HepG2 (cell line): ENCODE data around the gene NISCH. TPM values are rescaled to one million over a fixed set of nuclear protein-coding genes. Genes with fewer than 3 reads are reported as not detected.

ENCODE experiments used
- ATAC-seq: fragments of 200-7000 bp; cut with Tn5 transposase; 3 replicates; pipeline ENCODE4 v1.9.1; 2020; ENCODE audit warnings: mild to moderate bottlenecking, moderate library complexity
- BruUV-seq: library from RNA; stranded (reverse); fragments of 400-500 nt; replicated peaks from 2 replicates; lab custom pipeline; 2021; lab: Mats Ljungman, UMichigan
- CTCF ChIA-PET: fragments of 300-600 bp; formaldehyde crosslinking; extraction: SDS; loops from one replicate; lab custom pipeline; 2021; ENCODE audit warnings: low total read pairs, inconsistent platforms, low intra/inter-chr PET ratio; lab: Yijun Ruan, JAX
- POLR2A ChIA-PET: fragments of 350-600 bp; sonication (Branson Sonifier 250); formaldehyde crosslinking; loops from one replicate; lab custom pipeline; 2020; ENCODE audit warnings: antibody characterized with exemption, inconsistent platforms; lab: Yijun Ruan, JAX
- DNase-seq: peaks from one replicate; pipeline ENCODE4 v3.0.0-alpha.2; 2015; ENCODE audit warnings: low spot score
- FAIRE-seq: peaks from 3 replicates; lab custom pipeline; 2011; peaks lifted over from hg19 to GRCh38; lab: Jason Lieb, UNC
- H2AFZ ChIP-seq: one replicate; pipeline ENCODE4 v1.6.1; 2011; ENCODE audit warnings: low read length, inconsistent platforms
- H3K27ac ChIP-seq: fragments of 300-600 bp; 3 replicates; pipeline ENCODE4 v1.8.0; 2011; ENCODE audit warnings: mixed run types, mild to moderate bottlenecking, mixed read lengths, low read length, inconsistent platforms; ENCODE audit not compliant: insufficient read depth; ENCODE audit errors: extremely low read length
- H3K27me3 ChIP-seq, 2 experiments: fragments of 200-600 bp in 1 of 2; 2 replicates in 1 of 2; 3 replicates in 1 of 2; pipeline versions ENCODE4 v1.6.0 to v1.8.0; 2011; ENCODE audit warnings: low read length in 2 of 2, mild to moderate bottlenecking in 2 of 2, moderate library complexity in 2 of 2, inconsistent platforms in 1 of 2; ENCODE audit not compliant: insufficient read depth in 2 of 2, control insufficient read depth in 1 of 2
- H3K36me3 ChIP-seq, 2 experiments: fragments of 200-600 bp in 1 of 2; replicated peaks in 1 of 2; 2 replicates in 1 of 2; 3 replicates in 1 of 2; pipeline versions ENCODE4 v1.5.1 to v1.8.0; 2011; ENCODE audit warnings: low read length in 2 of 2, inconsistent platforms in 1 of 2; ENCODE audit not compliant: insufficient read depth in 2 of 2, control insufficient read depth in 1 of 2
- H3K4me1 ChIP-seq: 2 replicates; pipeline ENCODE4 v1.5.1; 2012; ENCODE audit warnings: low read length, inconsistent platforms; ENCODE audit not compliant: insufficient read depth
- H3K4me2 ChIP-seq: 2 replicates; pipeline ENCODE4 v1.6.0; 2011; ENCODE audit warnings: low read depth, low read length, inconsistent platforms
- H3K4me3 ChIP-seq, 3 experiments: fragments of 200-600 bp in 1 of 3; sonication (generic), shearing (Covaris generic) in 1 of 3; replicated peaks in 1 of 3; 2 replicates each; pipeline ENCODE4 v1.5.1; 2011 to 2016; ENCODE audit warnings: low read length in 3 of 3, inconsistent platforms in 2 of 3, low read depth in 2 of 3, mild to moderate bottlenecking in 2 of 3, control low read depth in 1 of 3, mixed read lengths in 1 of 3; ENCODE audit not compliant: insufficient read depth in 1 of 3
- H3K79me2 ChIP-seq: one replicate; pipeline ENCODE4 v1.6.1; 2011; ENCODE audit warnings: low read length, inconsistent platforms; ENCODE audit not compliant: insufficient read depth
- H3K9ac ChIP-seq: 2 replicates; pipeline ENCODE4 v1.6.0; 2011; ENCODE audit warnings: mild to moderate bottlenecking, low read depth, low read length, inconsistent platforms; ENCODE audit not compliant: insufficient read depth
- H3K9me3 ChIP-seq: 2 replicates; pipeline ENCODE4 v1.5.1; 2012; ENCODE audit warnings: mild to moderate bottlenecking, low read length
- H4K20me1 ChIP-seq: 2 replicates; pipeline ENCODE4 v1.6.0; 2011; ENCODE audit warnings: inconsistent platforms, mild to moderate bottlenecking, low read length, moderate library complexity; ENCODE audit not compliant: insufficient read depth
- AGO2 ChIP-seq: fragments of 200-400 bp; formaldehyde crosslinking; optimal IDR thresholded peaks from 2 replicates; pipeline ENCODE3; 2017; ENCODE audit warnings: mild to moderate bottlenecking, low read depth, low read length, moderate library complexity
- ERF ChIP-seq: IDR thresholded peaks from 2 replicates; pipeline ENCODE4 v1.6.1; 2018; ENCODE audit warnings: missing biosample characterization, missing genetic modification reagents
- MXD4 ChIP-seq: IDR thresholded peaks from 2 replicates; pipeline ENCODE4 v1.6.1; 2016; ENCODE audit warnings: mild to moderate bottlenecking, missing biosample characterization, missing genetic modification reagents
- NFIC ChIP-seq: IDR thresholded peaks from 2 replicates; pipeline ENCODE4 v1.6.1; 2012; ENCODE audit warnings: mild to moderate bottlenecking, low read length, inconsistent platforms
- PITX1 ChIP-seq: sonication (generic); formaldehyde crosslinking; IDR thresholded peaks from 2 replicates; pipeline ENCODE4 v1.5.1; 2020; ENCODE audit warnings: mild to moderate bottlenecking, missing genetic modification reagents
- PTBP1 ChIP-seq: fragments of 200-400 bp; formaldehyde crosslinking; IDR thresholded peaks from 2 replicates; pipeline ENCODE4 v1.6.1; 2018; ENCODE audit warnings: low read length, low read depth; ENCODE audit not compliant: poor library complexity, severe bottlenecking
- RERE ChIP-seq: IDR thresholded peaks from 2 replicates; pipeline ENCODE4 v1.6.1; 2016; ENCODE audit warnings: low read depth, missing genetic modification reagents, missing compliant biosample characterization
- SRF ChIP-seq: IDR thresholded peaks from 2 replicates; pipeline ENCODE4 v1.6.1; 2011; ENCODE audit warnings: mild to moderate bottlenecking, low read depth, low read length, moderate library complexity
- ZBED4 ChIP-seq: sonication (generic); formaldehyde crosslinking; IDR thresholded peaks from 2 replicates; pipeline ENCODE4 v1.4.0; 2020; ENCODE audit warnings: missing genetic modification reagents, borderline replicate concordance
- ZBTB38 ChIP-seq: sonication (generic); formaldehyde crosslinking; IDR thresholded peaks from 2 replicates; pipeline ENCODE4 v1.5.1; 2020; ENCODE audit warnings: mild to moderate bottlenecking, missing genetic modification reagents
- ZBTB7B ChIP-seq: sonication (generic); formaldehyde crosslinking; IDR thresholded peaks from 2 replicates; pipeline ENCODE4 v1.4.0; 2020; ENCODE audit warnings: missing genetic modification reagents
- ZNF343 ChIP-seq: sonication (generic); formaldehyde crosslinking; IDR thresholded peaks from 2 replicates; pipeline ENCODE4 v1.4.0; 2020; ENCODE audit warnings: mild to moderate bottlenecking, missing genetic modification reagents
- ZNF446 ChIP-seq: sonication (generic); formaldehyde crosslinking; IDR thresholded peaks from 2 replicates; pipeline ENCODE4 v1.5.0; 2020; ENCODE audit warnings: mild to moderate bottlenecking, missing genetic modification reagents
- ZNF749 ChIP-seq: sonication (generic); formaldehyde crosslinking; IDR thresholded peaks from 2 replicates; pipeline ENCODE4 v1.8.0; 2022; ENCODE audit warnings: mild to moderate bottlenecking, missing genetic modification reagents, moderate library complexity, borderline replicate concordance
- WGBS: methylation state at CpG from one replicate; pipeline ENCODE4 v1.1.6; 2017; ENCODE audit warnings: low lambda C conversion rate; 5-methylcytosine and 5-hydroxymethylcytosine counted together
- in situ Hi-C: cut with HindIII; loops from 2 replicates; pipeline ENCODE4 v1.10.0; 2017; ENCODE audit warnings: low pct_unique_long_range_greater_than_20kb; ENCODE audit not compliant: extremely low pct_ligation_motif_present
- intact Hi-C: fragments of 100-400 bp; cut with micrococcal nuclease; formaldehyde crosslinking; loops from one replicate; pipeline ENCODE4 v1.10.0; 2022; ENCODE audit not compliant: unreplicated experiment
- polyA plus RNA-seq, 8 experiments: library from polyadenylated mRNA; depleted of rRNA in 3 of 8; stranded (reverse) in 7 of 8; unstranded in 1 of 8; fragments of >200 nt; fragmentation: Illumina TruSeq in 4 of 8; extraction: Trizol in 4 of 8; gene quantifications; 2 replicates each; pipeline versions ENCODE4 v1.2.1 to v1.2.3, GENCODE V29; 2011 to 2016; ENCODE audit warnings: low read depth in 4 of 8, missing spikeins in 1 of 8, mixed read lengths in 1 of 8; ENCODE audit not compliant: insufficient read depth in 1 of 8
- total RNA-seq, 5 experiments: library from RNA; depleted of rRNA; stranded (reverse); fragments of >200 nt; fragmentation: Illumina TruSeq; extraction: Trizol; gene quantifications; 2 replicates each; pipeline ENCODE4 v1.2.3, GENCODE V29; 2016; ENCODE audit warnings: low read depth in 1 of 5
- TF ChIP-seq, protein P1 (sequence below): sonication (generic); formaldehyde crosslinking; IDR thresholded peaks from 2 replicates; pipeline ENCODE4 v1.8.1; 2023; ENCODE audit warnings: mild to moderate bottlenecking, moderate library complexity, missing genetic modification reagents

Gene NISCH
- total and polyA plus RNA-seq, 2 of the 13 experiments (the other 11 are each of a cell fraction or from before 2014, with no cell fraction given) = 27.0 to 47.6 TPM

DNA sequence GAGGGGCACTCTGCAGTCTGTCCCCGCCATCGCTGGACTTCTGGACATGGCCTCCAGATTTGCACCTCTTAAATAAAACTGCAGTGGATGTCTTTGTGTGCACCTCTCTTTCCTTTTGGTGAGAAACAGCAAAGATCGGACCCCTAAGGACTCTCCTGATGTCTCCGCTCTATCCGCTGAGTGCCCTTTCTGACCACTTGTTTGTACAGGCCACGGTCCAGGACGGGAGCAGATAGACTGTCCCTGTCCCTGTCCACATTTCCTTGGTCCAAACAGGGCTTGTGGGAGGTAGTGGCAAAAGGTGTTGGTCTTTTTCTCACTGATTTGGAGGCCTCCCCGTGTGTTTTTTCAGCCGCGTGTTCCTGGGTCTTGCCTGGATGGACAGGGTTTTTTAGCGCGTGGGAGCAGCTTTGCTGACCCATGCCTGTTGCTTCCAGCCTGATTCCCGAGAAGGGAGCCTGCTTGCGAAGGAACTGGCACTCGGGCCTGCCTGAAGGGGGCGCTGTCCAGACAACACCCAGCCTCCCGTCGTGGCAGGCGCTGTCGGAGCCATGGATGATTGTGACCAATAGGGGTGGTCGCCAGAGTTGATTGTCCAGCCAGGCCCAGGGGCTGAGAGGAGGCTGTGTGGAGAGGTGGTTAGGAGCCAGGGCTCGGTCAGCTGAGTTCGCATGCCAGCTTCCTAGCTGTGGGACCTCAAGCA lies 26.6 kb downstream of the NISCH start:
- in situ Hi-C loops (no loop called here), intact Hi-C loops (no loop called here)
- no peaks in the 10 kb centered on the region for H3K79me2 ChIP-seq
- no peak for FAIRE-seq
- no peaks in the 10 kb centered on the region for H4K20me1 ChIP-seq
- no TSS peak for BruUV-seq
- H3K4me2 ChIP-seq = no peak overlapping the region
- no peak overlapping the region for H3K27ac ChIP-seq
- peaks cover 29 to 64% of the 10 kb centered on the region in 2 experiments for H3K36me3 ChIP-seq
- no peak for ATAC-seq
- POLR2A ChIA-PET = no interaction called here
- 94% methylated on average over 12 of the region's 23 CpGs for WGBS
- no peak overlapping the region for H3K9ac ChIP-seq
- no peak overlapping the region for H3K4me3 ChIP-seq
- no peak overlapping the region for H2AFZ ChIP-seq
- no peak for DNase-seq
- H3K4me1 ChIP-seq = peaks cover 11% of the 10 kb centered on the region; the same call in 1 of the 2 replicates
- no peaks in the 10 kb centered on the region for H3K27me3 ChIP-seq
- CTCF ChIA-PET = no interaction called here
- no peaks in the 10 kb centered on the region for H3K9me3 ChIP-seq
- TF ChIP-seq, protein P1, sequence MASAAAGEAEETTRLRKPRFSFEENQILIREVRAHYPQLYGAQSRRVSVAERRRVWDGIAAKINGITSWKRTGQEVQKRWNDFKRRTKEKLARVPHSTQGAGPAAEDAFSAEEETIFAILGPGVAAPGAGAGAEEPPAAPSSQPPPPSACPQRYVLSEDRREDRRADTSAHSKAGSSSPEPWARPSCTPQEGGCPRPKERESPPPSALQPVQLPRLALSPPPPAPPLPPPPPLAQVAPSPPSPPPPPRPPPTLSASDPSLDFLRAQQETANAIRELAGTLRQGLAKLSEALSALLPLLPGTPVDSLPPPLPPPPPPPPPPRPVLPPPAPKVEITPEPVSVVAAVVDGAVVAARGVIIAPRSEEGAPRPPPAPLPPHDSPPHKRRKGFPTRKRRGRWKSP (CRISPR knock-in tag) = no peak
- TF ChIP-seq AGO2 (peak; percentile 34), RERE (no peak), PITX1 (CRISPR knock-in tag) (no peak), SRF (no peak), ZBTB38 (CRISPR knock-in tag) (no peak), ZBTB7B (no peak), ERF (CRISPR knock-in tag) (no peak), ZNF446 (CRISPR knock-in tag) (no peak), ZNF343 (CRISPR knock-in tag) (no peak), NFIC (no peak), ZBED4 (no peak), ZNF749 (CRISPR knock-in tag) (no peak), MXD4 (CRISPR knock-in tag) (no peak), PTBP1 (no peak)
